Stimulated activated CD8-positive, alpha-beta memory T cell treated with anti-CD3 and anti-CD28 coated beads, Interleukin-2, amount 100 ng/mL, for 48 hours (primary cell): ENCODE results near the gene TPBGL.

ENCODE experiments used
- DNase-seq, 2 donors: peaks; one replicate each; pipeline ENCODE4 v3.0.0-alpha.2; 2020; ENCODE audit warnings: low read depth in 2 of 2

TPBGL gene

DNA sequence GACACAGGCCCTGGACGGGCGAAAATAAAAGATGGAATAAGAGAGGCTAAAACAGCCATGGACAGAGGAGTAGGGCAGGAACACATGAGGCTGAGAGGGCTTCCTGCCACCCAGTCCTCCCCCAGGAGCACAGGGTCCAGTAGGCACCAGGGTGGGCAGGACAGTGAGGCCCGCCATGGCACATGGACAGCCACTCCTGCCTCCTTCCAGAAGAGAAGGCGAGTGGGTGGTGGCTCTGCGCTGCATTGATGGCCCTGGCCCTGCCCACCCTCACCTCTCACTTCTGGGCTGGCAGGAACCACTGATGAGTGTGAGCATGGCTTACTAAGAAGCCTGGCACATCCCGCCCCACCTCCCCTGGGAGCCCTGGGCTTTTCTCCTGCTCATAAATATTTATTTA lies 51.2 kb downstream of the TPBGL start:
- DNase-seq, result no peak

GRCh38 chr11:75292943-75293342 lies 52.4 kb downstream of the TPBGL start:
- no peak for DNase-seq
